Measurements from ENCODE around the gene PCIF1.

GRCh38 chr20:45968801-45969711 lies 34.6 kb downstream of the PCIF1 start:
- no peak for TF ChIP-seq POLR2A (IDR thresholded peaks at IDR 0.05)
- TF ChIP-seq CTCF (IDR thresholded peaks at IDR 0.05): no peak
